Astrocyte of the hippocampus (primary cell): ENCODE data around the gene ZNF557.

Experiments used
- DNase-seq: peaks from one replicate; pipeline ENCODE4 v3.0.0; 2011; ENCODE audit warnings: low read depth, low spot score

Gene ZNF557

DNA sequence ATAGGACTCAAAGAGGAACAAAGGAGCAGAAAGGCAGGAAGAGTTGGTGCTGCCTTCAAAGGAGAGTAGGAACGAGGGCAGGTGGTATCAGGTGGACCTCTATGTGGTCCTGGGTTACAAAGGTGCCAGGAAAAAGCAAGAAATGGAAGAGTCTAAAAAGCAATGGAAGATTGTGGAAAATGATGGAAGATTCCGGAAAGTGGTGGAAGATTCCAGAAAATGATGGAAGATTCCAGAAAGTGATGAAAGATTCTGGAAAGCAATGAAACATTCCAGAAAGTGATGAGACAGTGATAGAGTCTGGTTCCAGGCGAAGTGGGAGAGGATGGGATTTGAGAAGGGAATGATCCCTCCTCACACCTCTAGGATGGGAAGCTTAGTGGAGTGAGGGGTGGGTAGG is 55.3 kb downstream of the ZNF557 start:
- DNase-seq: no peak

DNA sequence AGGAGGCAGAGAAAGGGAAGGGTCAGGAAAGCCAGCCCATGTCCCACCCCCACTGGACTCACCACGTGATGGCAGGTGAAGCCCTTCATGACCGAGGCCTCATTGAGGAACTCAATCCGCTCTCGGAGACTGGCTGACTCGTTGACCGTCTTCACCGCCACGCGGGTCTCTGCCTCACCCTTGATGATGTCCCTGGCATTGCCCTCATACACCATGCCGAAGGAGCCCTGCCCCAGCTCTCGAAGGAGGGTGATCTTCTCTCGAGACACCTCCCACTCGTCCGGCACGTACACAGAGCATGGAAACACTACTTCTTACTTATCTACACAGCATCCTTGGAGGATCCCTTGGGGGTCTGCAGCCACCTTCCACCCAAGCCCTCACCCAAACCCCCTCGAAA is 55.7 kb downstream of the ZNF557 start:
- no peak for DNase-seq

DNA sequence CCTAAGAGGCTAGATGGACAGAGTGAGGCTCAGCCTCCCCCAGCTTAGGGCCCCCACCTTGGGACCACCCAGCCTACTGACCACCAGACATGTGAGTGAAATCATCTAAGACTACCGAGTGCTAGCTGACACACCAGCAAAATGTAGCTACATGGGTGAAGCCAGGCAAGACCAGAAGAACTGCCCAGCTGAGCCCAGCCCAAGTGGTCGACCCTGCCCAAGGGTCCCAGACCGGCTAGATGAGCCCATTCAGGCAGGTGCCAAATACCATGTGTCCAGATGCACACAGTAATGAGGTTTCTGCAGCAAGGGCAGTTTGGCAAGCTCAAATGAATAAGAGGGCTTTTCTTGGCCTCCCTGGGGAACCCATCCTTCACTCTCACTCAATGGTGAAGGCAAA is 56.6 kb downstream of the ZNF557 start:
- no peak for DNase-seq

DNA sequence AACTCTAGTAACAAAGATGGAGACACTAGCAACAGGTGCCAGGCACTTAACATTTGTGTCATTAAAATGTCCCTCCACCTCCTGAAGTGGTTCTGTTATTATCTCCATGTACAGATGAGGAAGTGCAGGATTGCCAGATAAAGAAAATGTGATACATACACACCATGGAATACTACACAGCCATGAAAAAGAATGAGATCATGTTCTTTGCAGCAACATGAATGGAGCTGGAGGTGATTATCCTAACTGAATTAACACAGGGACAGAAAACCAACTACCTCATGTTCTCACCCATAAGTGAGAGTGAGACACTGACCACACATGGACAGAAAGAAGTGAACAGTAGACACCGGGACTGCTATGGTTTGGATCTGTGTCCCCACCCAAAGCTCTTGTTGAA is 60.5 kb downstream of the ZNF557 start:
- no peak for DNase-seq

DNA sequence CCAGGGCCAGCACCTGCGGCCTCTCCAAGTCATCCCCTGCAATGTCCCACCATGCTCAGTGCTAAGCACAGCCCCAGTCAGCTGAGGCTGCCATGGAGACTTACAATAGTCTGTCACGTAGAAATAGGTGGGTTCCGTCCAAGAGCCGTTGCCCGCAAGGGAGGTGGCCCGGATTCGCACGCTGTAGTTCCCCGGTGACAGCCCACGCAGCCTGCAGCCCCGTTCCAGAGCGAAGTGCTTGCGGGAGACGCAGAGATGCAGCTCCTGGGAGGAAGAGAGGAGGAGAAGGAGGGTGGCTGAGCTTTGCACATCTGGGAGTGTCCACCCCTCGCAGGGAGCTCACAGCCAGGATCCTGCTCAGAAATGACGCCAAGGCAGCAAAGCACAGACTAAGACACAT is 62.6 kb downstream of the ZNF557 start:
- DNase-seq: no peak

GRCh38 chr19:7137120-7137519 is 67.6 kb downstream of the ZNF557 start:
- no peak for DNase-seq
